HEK293T (cell line): ENCODE data around the gene TRIM44.

ENCODE experiments used
- CTCF ChIA-PET: fragments of 350-600 bp; formaldehyde crosslinking; extraction: SDS; loops from one replicate; lab custom pipeline; 2021; ENCODE audit warnings: antibody characterized with exemption, inconsistent platforms; lab: Yijun Ruan, JAX
- POLR2A ChIA-PET: fragments of 350-600 bp; formaldehyde crosslinking; extraction: SDS; loops from one replicate; lab custom pipeline; 2020; ENCODE audit warnings: antibody characterized with exemption, inconsistent platforms; lab: Yijun Ruan, JAX
- DNase-seq: peaks from one replicate; pipeline ENCODE4 v3.0.0; 2012; ENCODE audit warnings: mixed read lengths; ENCODE audit errors: extremely low spot score
- ARNT ChIP-seq: fragments of 450-650 bp; IDR thresholded peaks from 2 replicates; pipeline ENCODE4 v1.6.1; 2017; ENCODE audit warnings: mild to moderate bottlenecking
- BHLHE40 ChIP-seq: fragments of 450-650 bp; IDR thresholded peaks from 2 replicates; pipeline ENCODE4 v1.6.1; 2016; ENCODE audit warnings: mild to moderate bottlenecking, moderate library complexity, borderline replicate concordance
- CTBP1 ChIP-seq: fragments of 450-650 bp; IDR thresholded peaks from 2 replicates; pipeline ENCODE4 v1.6.1; 2016; ENCODE audit warnings: borderline replicate concordance
- ELF4 ChIP-seq: fragments of 450-650 bp; IDR thresholded peaks from 2 replicates; pipeline ENCODE4 v1.6.1; 2017; ENCODE audit warnings: antibody characterized with exemption
- FOXA1 ChIP-seq: fragments of 450-650 bp; IDR thresholded peaks from 2 replicates; pipeline ENCODE4 v1.6.1; 2016; ENCODE audit warnings: mild to moderate bottlenecking
- FOXK2 ChIP-seq: fragments of 450-650 bp; IDR thresholded peaks from 2 replicates; pipeline ENCODE4 v1.6.1; 2016; ENCODE audit warnings: mild to moderate bottlenecking
- FOXM1 ChIP-seq: fragments of 450-650 bp; IDR thresholded peaks from 2 replicates; pipeline ENCODE4 v1.6.1; 2017; ENCODE audit warnings: mild to moderate bottlenecking, borderline replicate concordance
- HDGF ChIP-seq: fragments of 450-650 bp; IDR thresholded peaks from 2 replicates; pipeline ENCODE4 v1.6.1; 2017; ENCODE audit warnings: antibody characterized with exemption, borderline replicate concordance
- L3MBTL2 ChIP-seq: fragments of 450-650 bp; conservative IDR thresholded peaks from 2 replicates; pipeline ENCODE4 v1.6.1; 2016; ENCODE audit warnings: mild to moderate bottlenecking
- LEF1 ChIP-seq: fragments of 450-650 bp; IDR thresholded peaks from 2 replicates; pipeline ENCODE4 v1.6.1; 2017; ENCODE audit warnings: mild to moderate bottlenecking, borderline replicate concordance
- NFRKB ChIP-seq: fragments of 450-650 bp; IDR thresholded peaks from 2 replicates; pipeline ENCODE4 v1.6.1; 2016; ENCODE audit warnings: mild to moderate bottlenecking, moderate library complexity
- PKNOX1 ChIP-seq: fragments of 450-650 bp; IDR thresholded peaks from 2 replicates; pipeline ENCODE4 v1.6.1; 2016
- SP1 ChIP-seq: fragments of 450-650 bp; IDR thresholded peaks from 2 replicates; pipeline ENCODE4 v1.6.1; 2017
- SUZ12 ChIP-seq: fragments of 450-650 bp; IDR thresholded peaks from 2 replicates; pipeline ENCODE4 v1.6.1; 2016; ENCODE audit warnings: mild to moderate bottlenecking
- TARDBP ChIP-seq: fragments of 450-650 bp; IDR thresholded peaks from 2 replicates; pipeline ENCODE4 v1.6.1; 2016
- ZNF384 ChIP-seq: fragments of 450-650 bp; IDR thresholded peaks from 2 replicates; pipeline ENCODE4 v1.6.1; 2016

TRIM44 gene

DNA sequence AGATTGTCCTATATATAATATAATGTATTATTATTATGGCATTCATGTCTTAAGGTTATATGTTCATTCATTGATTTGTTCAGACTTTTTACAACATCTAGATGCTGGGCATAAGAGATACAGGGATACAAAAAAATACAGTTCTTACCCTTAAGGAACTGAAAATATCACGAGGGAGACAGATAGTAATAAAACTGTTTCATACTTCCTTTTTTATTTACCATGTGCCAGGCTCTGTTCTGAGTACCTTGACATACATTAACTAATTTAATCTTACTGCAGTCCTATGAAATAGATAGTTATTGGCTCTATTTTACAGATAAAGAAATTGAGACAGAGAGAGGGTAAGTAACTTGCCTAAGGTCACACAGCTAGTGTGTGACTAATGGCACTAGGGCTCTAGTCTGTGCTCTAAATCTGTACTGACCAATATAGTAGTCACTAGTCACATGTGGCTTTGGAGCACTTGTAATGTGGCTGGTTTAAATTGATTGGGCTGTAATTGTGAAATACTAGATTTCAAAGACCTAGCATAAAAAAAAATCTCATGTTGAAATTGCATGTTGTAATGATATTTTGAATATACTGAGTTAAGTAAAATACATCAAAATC is 21.3 kb downstream of the TRIM44 start:
- ChIA-PET CTCF (no interaction called here), POLR2A (no interaction called here)

GRCh38 chr11:35688023-35688422 is 25.4 kb downstream of the TRIM44 start:
- CTCF ChIA-PET, result no interaction called here
- TF ChIP-seq BHLHE40 (no peak), SUZ12 (no peak), TARDBP (no peak), ZNF384 (no peak), PKNOX1 (no peak), NFRKB (no peak), HDGF (no peak), FOXA1 (no peak), ELF4 (no peak), SP1 (no peak), FOXK2 (no peak), L3MBTL2 (no peak), FOXM1 (no peak), ARNT (no peak), LEF1 (no peak)
- no peak for DNase-seq
- POLR2A ChIA-PET, result no interaction called here

More for the DNA sequence above, 21.3 kb downstream of the TRIM44 start:
- no peak for DNase-seq
- TF ChIP-seq NFRKB (no peak), FOXK2 (no peak)

- ChIA-PET POLR2A (no interaction called here), CTCF (interaction anchor here (0.8 to 1.0 kb wide), 2 partner anchors 133 kb away, joined by 3 read pairs; no protein-coding TSS in a partner anchor)
- TF ChIP-seq L3MBTL2, result no peak
- TF ChIP-seq FOXM1, result no peak
- no peak for TF ChIP-seq FOXK2
- no peak for TF ChIP-seq ARNT
- TF ChIP-seq NFRKB, result no peak
- no peak for TF ChIP-seq ZNF384
- DNase-seq, result no peak
These were observed 26.8 kb downstream of the TRIM44 start for GRCh38 chr11:35689081-35689996.

DNA sequence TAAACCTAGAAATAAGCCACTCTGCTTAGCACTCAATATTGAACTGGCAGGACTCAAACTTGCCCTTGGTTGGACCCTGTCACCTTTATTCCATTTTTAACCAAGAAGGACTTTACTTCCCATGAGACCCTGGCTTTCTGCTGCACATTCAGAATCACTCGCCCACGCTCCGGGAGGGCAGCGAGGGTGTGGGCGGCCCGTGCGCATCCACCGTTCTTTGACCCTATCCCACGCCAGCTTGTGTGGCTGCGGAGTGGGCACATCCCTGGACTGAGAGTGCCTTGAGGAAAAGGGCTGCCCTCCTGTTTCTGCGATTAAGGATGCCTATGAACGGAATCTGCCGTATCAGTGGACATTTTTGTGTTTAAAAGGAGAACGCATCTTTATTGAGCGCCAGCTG is 39.6 kb downstream of the TRIM44 start:
- ChIA-PET POLR2A (no interaction called here), CTCF (no interaction called here)
- TF ChIP-seq HDGF (no peak), ELF4 (no peak), LEF1 (no peak), FOXM1 (no peak), FOXA1 (no peak), CTBP1 (no peak), PKNOX1 (no peak), SUZ12 (no peak), ARNT (no peak), L3MBTL2 (no peak), BHLHE40 (no peak)
- DNase-seq, result no peak

- ChIA-PET CTCF (no interaction called here), POLR2A (no interaction called here)
These were observed 46.8 kb downstream of the TRIM44 start for GRCh38 chr11:35709376-35709775.

More at GRCh38 chr11:35709376-35709775, 46.8 kb downstream of the TRIM44 start:
- DNase-seq, result no peak
- no peak for TF ChIP-seq SUZ12
- no peak for TF ChIP-seq L3MBTL2
- TF ChIP-seq ZNF384, result no peak
- TF ChIP-seq BHLHE40, result no peak
- no peak for TF ChIP-seq ELF4
- no peak for TF ChIP-seq SP1
- no peak for TF ChIP-seq FOXM1
- no peak for TF ChIP-seq LEF1
- TF ChIP-seq TARDBP, result no peak
- no peak for TF ChIP-seq FOXK2
- TF ChIP-seq FOXA1, result no peak
- TF ChIP-seq NFRKB, result no peak
- TF ChIP-seq HDGF, result no peak
- TF ChIP-seq ARNT, result no peak
- TF ChIP-seq CTBP1, result no peak
- no peak for TF ChIP-seq PKNOX1
